ENCODE data around the gene TMEM145. TPM values are rescaled to one million over a fixed set of nuclear protein-coding genes. Genes with fewer than 3 reads are reported as not detected.

Gene TMEM145
- total and polyA plus RNA-seq, 9 of the 15 experiments (the other 6 are each of a cell fraction or from before 2014, with no cell fraction given): 0.80 to 5.5 (median 1.9) TPM; not detected in 3

GRCh38 chr19:42285541-42285941 lies 27.6 kb upstream of the TMEM145 start:
- Histone ChIP-seq H3K9me3 (replicated peaks; ENCODE audit: control insufficient read depth, insufficient read depth, low read depth, low read length) (no peaks in the 10 kb centered on the region), H3K4me1 (replicated peaks in 1 of 2; ENCODE audit: control insufficient read depth in 2 of 2, insufficient read depth in 2 of 2, low read length in 2 of 2) (peaks cover 39 to 80% of the 10 kb centered on the region in 2 experiments), H3K79me2 (ENCODE audit: control insufficient read depth, insufficient read depth, low read length) (peaks cover 51% of the 10 kb centered on the region), H3K27me3 (ENCODE audit: control insufficient read depth in 2 of 2, insufficient read depth in 2 of 2, low read length in 2 of 2) (no peaks in the 10 kb centered on the region; a peak in 1 of 5 replicates), H3K4me2 (ENCODE audit: insufficient read depth, low read length) (peak overlapping the region; percentile 83), H4K20me1 (replicated peaks; ENCODE audit: control insufficient read depth, insufficient read depth, low read length) (0 out of 2 replicates have a peak, but pooled peaks cover 8% of the 10 kb centered on the region), H3K36me3 (ENCODE audit: control insufficient read depth, insufficient read depth, low read length) (peaks cover 40% of the 10 kb centered on the region; the same call in 2 of the 3 replicates), H3K4me3 (peak overlapping the region; percentile 63; the same call in 1 of the 2 replicates), H3K9me1 (ENCODE audit: control insufficient read depth, insufficient read depth, low read length) (no peaks in the 10 kb centered on the region), H3K27ac (ENCODE audit: extremely low read depth, low read depth, low read length) (no peak overlapping the region; the same call in 2 of the 3 replicates), H2AFZ (ENCODE audit: low read depth, low read length) (no peak overlapping the region), H3K9ac (ENCODE audit: insufficient read depth in 1 of 2, low read depth in 2 of 2, low read length in 2 of 2) (peak overlapping the region; percentile 70 to 94; a peak in 3 of 4 replicates)
- FAIRE-seq: no peak
- intact Hi-C loops (cut with micrococcal nuclease) (no loop called here), in situ Hi-C loops (cut with MboI) (no loop called here)
- BruUV-seq (replicated peaks): no TSS peak
- POLR2A ChIA-PET: interaction anchor here (1.2 to 1.4 kb wide), 2 partner anchors 14 to 15 kb away, joined by 4 read pairs; no protein-coding TSS in a partner anchor
- ATAC-seq: no peak
- 53% methylated on average over 3 of the region's 5 CpGs for WGBS (ENCODE audit: insufficient coverage, low coverage, missing lambda C conversion rate)
- CTCF ChIA-PET (ENCODE audit: low intra/inter-chr PET ratio): no interaction called here
- TF ChIP-seq RB1 (IDR thresholded peaks at IDR 0.05; ENCODE audit: low read depth) (no peak), CC2D1A (IDR thresholded peaks at IDR 0.05) (no peak), ZEB2 (IDR thresholded peaks at IDR 0.05) (no peak), SRSF1 (IDR thresholded peaks at IDR 0.05; ENCODE audit: low read depth, low read length) (no peak), PHF21A (IDR thresholded peaks at IDR 0.05; ENCODE audit: borderline replicate concordance, low read depth) (no peak), RFX7 (CRISPR knock-in tag; IDR thresholded peaks at IDR 0.05) (no peak), TAF9B (IDR thresholded peaks at IDR 0.05; ENCODE audit: partially characterized antibody) (no peak), RBM25 (IDR thresholded peaks at IDR 0.05; ENCODE audit: low read depth, low read length, severe bottlenecking) (no peak), ZNF695 (CRISPR knock-in tag; IDR thresholded peaks at IDR 0.05) (no peak), SAFB2 (IDR thresholded peaks at IDR 0.05; ENCODE audit: borderline replicate concordance, low read depth, low read length, severe bottlenecking) (no peak), TEAD4 (IDR thresholded peaks at IDR 0.05; ENCODE audit: low read length) (no peak), TEAD4 (CRISPR knock-in tag; IDR thresholded peaks at IDR 0.05; ENCODE audit: borderline replicate concordance) (no peak), ZZZ3 (IDR thresholded peaks at IDR 0.05) (no peak), SNAPC5 (CRISPR knock-in tag; IDR thresholded peaks at IDR 0.05) (no peak), TAF7 (tag; IDR thresholded peaks at IDR 0.05) (no peak), ZBTB1 (CRISPR knock-in tag; IDR thresholded peaks at IDR 0.05; ENCODE audit: borderline replicate concordance, low read depth) (no peak), COPS2 (conservative IDR thresholded peaks at IDR 0.05) (no peak)
- peak in 2 of 4 experiments; percentile 15 to 26 for DNase-seq (ENCODE audit: extremely low read depth in 1 of 4, low spot score in 3 of 4)

All from K562 (cell line).